Breast epithelium (tissue), 3 donors: ENCODE results near the gene HEG1.

Experiments used
- CTCF ChIP-seq, 3 donors: fragments of 450-650 bp; IDR thresholded peaks; one replicate each; pipeline ENCODE4 v1.5.1; 2016 to 2017; ENCODE audit warnings: antibody characterized with exemption in 3 of 3, mild to moderate bottlenecking in 3 of 3, moderate library complexity in 3 of 3
- POLR2A ChIP-seq: fragments of 450-650 bp; IDR thresholded peaks from one replicate; pipeline ENCODE4 v1.6.1; 2016; ENCODE audit warnings: antibody characterized with exemption, mild to moderate bottlenecking, moderate library complexity

GRCh38 chr3:125078951-125079674 lies 23.3 kb upstream of the HEG1 start:
- TF ChIP-seq CTCF (IDR thresholded peaks at IDR 0.05) (no peak), POLR2A (no peak)
